SK-N-SH (cell line): Measurements from ENCODE around the gene CCDC93.

Experiments used
- CTCF ChIP-seq: fragments of 200-600 bp; sonication (generic); IDR thresholded peaks from 2 replicates; pipeline ENCODE4 v1.6.1; 2017; ENCODE audit warnings: antibody characterized with exemption, mild to moderate bottlenecking, moderate library complexity
- FOSL2 ChIP-seq: IDR thresholded peaks from 2 replicates; pipeline ENCODE4 v1.4.0; 2012; ENCODE audit warnings: low read depth, mild to moderate bottlenecking, moderate library complexity, borderline replicate concordance
- FOXM1 ChIP-seq: IDR thresholded peaks from 2 replicates; pipeline ENCODE4 v1.4.0; 2012; ENCODE audit warnings: low read depth, mild to moderate bottlenecking
- MXI1 ChIP-seq: IDR thresholded peaks from 2 replicates; pipeline ENCODE4 v1.6.1; 2012; ENCODE audit warnings: mild to moderate bottlenecking, low read depth, low read length, improper control_type of control experiment
- RAD21 ChIP-seq: IDR thresholded peaks from 2 replicates; pipeline ENCODE4 v1.6.1; 2012; ENCODE audit warnings: mild to moderate bottlenecking, low read length

GRCh38 chr2:117935456-117935855 lies 78.4 kb downstream of the CCDC93 start:
- no peak for TF ChIP-seq CTCF
- TF ChIP-seq FOSL2, result no peak
- no peak for TF ChIP-seq FOXM1
- TF ChIP-seq RAD21, result no peak
- no peak for TF ChIP-seq MXI1
